Vagina (tissue), 2 donors: ENCODE measurements around the gene STX1B. TPM values are rescaled to one million over a fixed set of nuclear protein-coding genes. Genes with fewer than 3 reads are reported as not detected.

Experiments
- DNase-seq, 2 donors: peaks; one replicate each; pipeline ENCODE4 v3.0.0-alpha.2; 2017; ENCODE audit errors: extremely low spot score in 2 of 2
- H3K27ac ChIP-seq: fragments of 200-600 bp; sonication (generic); one replicate; pipeline ENCODE4 v1.5.1; 2019
- H3K27me3 ChIP-seq: fragments of 200-600 bp; sonication (generic); one replicate; pipeline ENCODE4 v1.5.1; 2019
- H3K36me3 ChIP-seq, 2 donors: fragments of 200-600 bp; sonication (generic); one replicate each; pipeline ENCODE4 v1.5.1; 2017 to 2019
- H3K4me1 ChIP-seq: fragments of 200-600 bp; sonication (generic); one replicate; pipeline ENCODE4 v1.5.1; 2019
- H3K4me3 ChIP-seq, 2 donors: fragments of 200-600 bp; sonication (generic); 1 replicate in 1 of 2; 2 replicates in 1 of 2; pipeline ENCODE4 v1.5.1; 2016 to 2019
- H3K9me3 ChIP-seq: fragments of 200-600 bp; sonication (generic); one replicate; pipeline ENCODE4 v1.5.1; 2019
- CTCF ChIP-seq, 3 experiments: fragments of 450-650 bp in 2 of 3; fragments of 200-600 bp in 1 of 3; sonication (generic) in 1 of 3; IDR thresholded peaks; one replicate each; pipeline ENCODE4 v1.5.1; 2017 to 2019; ENCODE audit warnings: antibody characterized with exemption in 3 of 3, mild to moderate bottlenecking in 2 of 3, moderate library complexity in 2 of 3
- POLR2A ChIP-seq, 2 donors: fragments of 450-650 bp; IDR thresholded peaks; one replicate each; pipeline ENCODE4 v1.6.1; 2017; ENCODE audit warnings: antibody characterized with exemption in 2 of 2, mild to moderate bottlenecking in 2 of 2, moderate library complexity in 2 of 2
- POLR2AphosphoS5 ChIP-seq, 2 donors: sonication (generic); formaldehyde crosslinking; IDR thresholded peaks; one replicate each; pipeline ENCODE4 v1.9.0; 2017; ENCODE audit warnings: antibody characterized with exemption in 2 of 2, mild to moderate bottlenecking in 2 of 2, low read depth in 1 of 2; ENCODE audit not compliant: insufficient read depth in 1 of 2
- intact Hi-C: fragments of 100-400 bp; cut with DNase I; formaldehyde crosslinking; loops from one replicate; pipeline ENCODE4 v1.15.1; 2023
- total RNA-seq: library from RNA; depleted of rRNA; stranded (reverse); fragments of >200 nt; gene quantifications from one replicate; pipeline ENCODE4 v1.2.3, GENCODE V29; 2016

Gene STX1B
- total RNA-seq, 1 donor from 2014 or later, result 4.7 TPM

- Histone ChIP-seq H3K4me3 (peak overlapping the region; percentile 44 to 61), H3K4me1 (peaks cover 23% of the 10 kb centered on the region), H3K36me3 (no peaks in the 10 kb centered on the region), H3K27ac (peak overlapping the region; percentile 76), H3K27me3 (no peaks in the 10 kb centered on the region), H3K9me3 (no peaks in the 10 kb centered on the region)
- TF ChIP-seq POLR2A (IDR thresholded peaks at IDR 0.05), result no peak
- no peak for TF ChIP-seq CTCF (IDR thresholded peaks at IDR 0.05)
- TF ChIP-seq POLR2AphosphoS5 (IDR thresholded peaks at IDR 0.05; ENCODE audit: insufficient read depth in 1 of 2, low read depth in 1 of 2), result no peak
- DNase-seq, result no peak
- intact Hi-C loops, result loop anchor here (2.0 kb wide), 1 partner anchor 36 kb away; the partner anchor contains the start of gene STX4
Measured at GRCh38 chr16:30996324-30996984, 14.0 kb downstream of the STX1B start.

GRCh38 chr16:30995927-30996323 is 14.5 kb downstream of the STX1B start:
- no peak overlapping the region for H3K4me3 ChIP-seq

GRCh38 chr16:30992931-30993816 is 17.3 kb downstream of the STX1B start:
- Histone ChIP-seq H3K4me1 (peaks cover 16% of the 10 kb centered on the region), H3K27me3 (no peaks in the 10 kb centered on the region), H3K4me3 (no peak overlapping the region), H3K36me3 (no peaks in the 10 kb centered on the region), H3K27ac (no peak overlapping the region), H3K9me3 (no peaks in the 10 kb centered on the region)
- intact Hi-C loops, result no loop called here
- DNase-seq, result no peak
- no peak for TF ChIP-seq POLR2A (IDR thresholded peaks at IDR 0.05)
- TF ChIP-seq POLR2AphosphoS5 (IDR thresholded peaks at IDR 0.05; ENCODE audit: insufficient read depth in 1 of 2, low read depth in 1 of 2), result no peak
- no peak for TF ChIP-seq CTCF (IDR thresholded peaks at IDR 0.05)

More at GRCh38 chr16:30995927-30996323, 14.5 kb downstream of the STX1B start:
- peaks cover 19% of the 10 kb centered on the region for H3K4me1 ChIP-seq
- no peaks in the 10 kb centered on the region for H3K36me3 ChIP-seq
- no peaks in the 10 kb centered on the region for H3K27me3 ChIP-seq
- intact Hi-C loops, result loop anchor here (2.0 kb wide), 1 partner anchor 37 kb away; the partner anchor contains the start of gene STX4
- DNase-seq, result no peak
- H3K27ac ChIP-seq, result no peak overlapping the region
- H3K9me3 ChIP-seq, result no peaks in the 10 kb centered on the region
- TF ChIP-seq CTCF (IDR thresholded peaks at IDR 0.05), result no peak

GRCh38 chr16:30992276-30992780 is 18.1 kb downstream of the STX1B start:
- no peak overlapping the region for H3K4me3 ChIP-seq
- DNase-seq, result no peak
- no peaks in the 10 kb centered on the region for H3K36me3 ChIP-seq
- H3K9me3 ChIP-seq, result no peaks in the 10 kb centered on the region
- no peak for TF ChIP-seq POLR2AphosphoS5 (IDR thresholded peaks at IDR 0.05; ENCODE audit: insufficient read depth in 1 of 2, low read depth in 1 of 2)
- no peak for TF ChIP-seq POLR2A (IDR thresholded peaks at IDR 0.05)
- TF ChIP-seq CTCF (IDR thresholded peaks at IDR 0.05), result no peak
- H3K4me1 ChIP-seq, result peaks cover 7% of the 10 kb centered on the region
- H3K27me3 ChIP-seq, result no peaks in the 10 kb centered on the region
- no peak overlapping the region for H3K27ac ChIP-seq
- intact Hi-C loops, result no loop called here
